HG03175 (cell line): ENCODE measurements around the gene COLEC11.

Experiments used
- ATAC-seq: cut with Tn5 transposase; IDR thresholded peaks from one replicate; pipeline ENCODE4 v1.9.1; 2021; ENCODE audit warnings: mild to moderate bottlenecking, moderate library complexity; ENCODE audit not compliant: unreplicated experiment

Gene COLEC11

DNA sequence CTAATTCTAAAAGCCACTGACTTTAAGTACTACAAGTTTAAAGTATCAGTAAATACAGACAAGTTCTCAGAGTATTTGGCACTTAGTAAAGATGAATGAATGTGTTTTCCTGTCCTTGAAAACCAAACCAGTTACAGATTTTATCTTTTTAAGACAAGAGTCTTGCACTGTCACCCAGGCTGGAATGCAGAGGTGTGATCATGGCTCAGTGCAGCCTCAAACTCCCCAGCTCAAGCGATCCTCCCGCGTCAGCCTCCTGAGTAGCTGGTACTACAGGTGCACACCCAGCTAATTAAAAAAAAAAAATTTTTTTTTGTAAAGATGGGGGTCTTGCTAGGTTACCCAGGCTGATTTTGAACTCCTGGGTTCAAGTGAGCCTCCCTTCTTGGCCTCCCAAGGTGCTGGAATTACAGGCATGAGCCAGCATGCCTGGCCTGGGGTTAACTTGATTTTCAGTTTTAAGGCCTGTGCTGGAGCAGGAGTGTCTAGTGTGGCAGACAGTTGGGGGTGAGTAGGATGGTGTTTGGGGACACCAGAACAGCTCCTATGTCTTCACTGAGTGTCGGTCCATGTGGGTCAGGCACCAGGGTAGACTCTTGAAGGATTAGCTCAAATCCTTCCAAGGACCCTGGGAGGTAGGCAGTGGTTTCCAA is 10.2 kb upstream of the COLEC11 start:
- ATAC-seq: no peak

DNA sequence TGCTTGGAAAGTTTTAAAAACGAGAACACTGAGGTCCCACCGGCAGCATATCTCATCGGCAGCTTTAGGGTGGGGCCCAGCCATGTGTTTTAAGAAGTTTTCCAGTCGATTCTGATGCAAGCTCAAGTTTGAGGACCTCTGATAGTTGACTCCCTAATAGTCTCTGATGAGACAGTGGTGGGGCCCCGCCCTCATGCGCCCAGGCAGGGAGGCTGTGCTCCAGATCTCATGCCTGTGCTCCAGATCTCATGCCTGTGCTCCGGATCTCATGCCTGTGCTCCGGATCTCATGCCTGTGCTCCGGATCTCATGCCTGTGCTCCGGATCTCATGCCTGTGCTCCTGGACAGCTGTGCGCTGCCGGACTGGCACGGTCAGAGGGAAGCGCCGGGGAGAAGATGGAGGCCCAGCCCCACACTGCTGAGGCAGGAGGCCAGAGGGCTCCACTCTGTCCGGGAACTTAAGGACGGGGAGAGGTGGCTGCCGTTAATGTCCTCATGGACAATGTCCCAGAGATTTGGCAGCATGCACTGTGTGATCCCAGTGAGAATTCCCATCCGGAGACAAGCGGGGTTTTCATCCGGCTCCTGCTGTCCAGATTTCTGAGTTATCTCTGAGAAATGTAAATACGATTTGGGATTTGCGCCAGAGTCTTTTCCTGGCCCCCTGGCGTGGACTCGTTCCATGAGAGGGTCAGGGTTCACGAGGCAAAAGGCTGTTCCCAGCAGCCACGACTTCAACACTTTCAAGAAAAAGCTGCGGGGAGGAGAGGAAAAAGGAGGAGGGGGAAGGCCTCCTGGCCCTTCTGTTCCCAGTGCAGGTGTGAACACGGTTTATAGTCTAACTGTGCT is 9.4 kb upstream of the COLEC11 start:
- ATAC-seq: no peak

DNA sequence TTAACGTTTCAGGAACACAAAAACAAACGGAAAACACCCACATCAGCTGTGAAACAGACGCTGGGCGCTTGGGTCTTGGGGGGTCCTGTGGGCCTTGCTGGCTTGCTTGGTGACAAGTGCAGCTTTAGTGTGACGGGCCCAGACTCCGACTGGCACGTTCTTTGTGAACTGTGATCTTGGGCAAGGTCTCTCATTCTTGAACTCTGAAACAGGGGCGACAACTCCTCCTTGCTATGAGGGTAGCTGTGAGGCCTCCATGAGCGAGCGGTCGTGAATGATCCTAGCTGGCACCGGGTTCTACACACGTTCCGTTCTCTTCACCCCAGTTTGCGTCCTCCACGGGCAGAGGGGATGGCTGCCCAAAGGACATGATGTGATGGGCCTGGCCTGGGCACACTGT is 8.7 kb upstream of the COLEC11 start:
- ATAC-seq: no peak

DNA sequence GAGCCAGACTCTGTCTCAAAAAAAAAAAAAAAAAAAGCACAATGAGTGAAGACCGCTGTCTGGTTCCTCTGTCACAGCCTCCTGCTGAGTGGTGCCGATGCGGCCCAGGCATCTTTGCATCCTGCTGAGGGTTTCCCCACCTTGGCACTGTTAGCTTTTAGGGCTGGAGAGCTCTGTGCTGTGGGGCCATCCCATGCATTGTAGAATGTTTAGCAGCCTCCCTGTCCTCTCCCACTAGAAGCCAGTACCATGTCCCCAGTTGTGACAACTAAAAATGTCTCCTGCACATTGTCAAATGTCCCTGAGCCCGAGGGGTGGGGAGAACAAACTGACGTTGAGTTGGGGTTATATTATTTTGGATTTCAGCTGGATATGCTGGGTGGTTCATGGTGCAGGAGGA is 7.9 kb upstream of the COLEC11 start:
- ATAC-seq: no peak

DNA sequence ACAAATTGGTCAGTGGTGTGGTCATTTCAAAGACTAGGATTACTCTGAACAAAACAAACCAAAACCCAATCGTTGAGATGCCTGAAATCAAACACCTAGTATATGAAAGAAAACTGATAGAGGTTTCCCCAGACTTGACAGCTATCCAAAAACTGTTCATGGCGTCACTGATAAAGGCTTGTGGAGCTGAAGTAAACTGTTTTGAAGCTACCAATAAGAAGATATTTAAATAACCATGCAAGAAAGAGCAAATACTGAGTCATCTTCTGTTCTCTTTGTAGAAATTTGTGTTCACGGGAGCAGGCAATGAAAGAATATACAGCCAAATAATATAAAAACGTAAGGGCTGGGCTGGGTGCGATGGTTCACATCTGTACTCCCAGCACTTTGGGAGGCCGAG is 7.5 kb upstream of the COLEC11 start:
- ATAC-seq: no peak

DNA sequence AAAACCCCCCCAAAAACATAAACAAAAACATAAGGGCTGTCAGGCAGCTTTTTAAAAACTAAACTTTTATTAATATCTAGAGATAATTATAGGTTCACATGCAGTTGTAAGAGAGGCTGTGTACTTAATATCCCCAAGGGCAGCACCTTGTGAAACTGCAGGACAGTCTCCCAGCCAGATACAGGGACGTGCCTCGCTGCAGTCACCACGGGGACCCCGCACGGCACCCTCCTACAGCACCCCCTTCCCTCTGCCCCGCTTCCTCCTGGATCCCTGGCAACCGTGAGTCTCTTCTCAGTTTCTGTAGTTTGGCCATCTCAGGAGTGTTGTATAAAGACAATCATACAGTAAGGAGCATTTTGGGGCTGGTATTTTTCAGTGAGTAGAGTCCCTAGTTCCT is 6.8 kb upstream of the COLEC11 start:
- ATAC-seq: no peak

DNA sequence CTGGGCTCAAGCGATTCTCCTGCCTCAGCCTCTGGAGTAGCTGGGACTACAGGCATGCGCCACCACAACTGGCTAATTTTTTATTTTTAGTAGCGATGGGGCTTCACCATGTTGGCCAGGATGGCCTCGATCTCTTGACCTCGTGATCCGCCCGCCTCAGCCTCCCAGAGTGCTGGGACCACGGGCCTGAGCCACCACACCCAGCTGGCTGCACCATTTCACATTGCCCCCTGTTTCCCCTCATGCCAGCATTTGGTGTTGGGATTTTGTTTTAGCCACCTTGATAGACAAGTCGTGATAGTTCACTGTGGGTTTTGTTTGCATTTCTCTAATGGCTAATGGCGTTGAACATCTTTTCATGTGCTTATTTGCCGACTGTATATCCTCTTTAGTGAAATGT is 5.8 kb upstream of the COLEC11 start:
- no peak for ATAC-seq

DNA sequence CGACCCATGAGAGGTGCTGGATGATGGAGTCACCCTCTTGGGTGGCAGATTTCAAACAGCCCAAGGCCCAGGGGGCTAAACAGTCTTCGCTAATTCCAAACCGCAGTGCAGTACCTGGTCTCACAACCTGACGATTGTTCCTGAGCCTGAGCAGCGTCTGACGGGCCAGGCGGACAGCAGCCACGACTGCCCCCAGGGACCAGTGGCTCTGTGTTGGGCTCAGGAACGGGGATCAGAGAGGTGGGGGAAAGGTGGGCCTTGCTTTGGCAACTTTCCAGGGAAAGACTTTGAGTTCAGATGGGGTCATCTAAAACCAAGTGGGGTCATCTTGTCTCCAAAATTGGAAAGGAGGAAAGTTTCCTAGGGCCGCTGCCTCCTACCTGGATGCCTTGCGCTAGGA is 492 bp downstream of the COLEC11 start:
- ATAC-seq: no peak

DNA sequence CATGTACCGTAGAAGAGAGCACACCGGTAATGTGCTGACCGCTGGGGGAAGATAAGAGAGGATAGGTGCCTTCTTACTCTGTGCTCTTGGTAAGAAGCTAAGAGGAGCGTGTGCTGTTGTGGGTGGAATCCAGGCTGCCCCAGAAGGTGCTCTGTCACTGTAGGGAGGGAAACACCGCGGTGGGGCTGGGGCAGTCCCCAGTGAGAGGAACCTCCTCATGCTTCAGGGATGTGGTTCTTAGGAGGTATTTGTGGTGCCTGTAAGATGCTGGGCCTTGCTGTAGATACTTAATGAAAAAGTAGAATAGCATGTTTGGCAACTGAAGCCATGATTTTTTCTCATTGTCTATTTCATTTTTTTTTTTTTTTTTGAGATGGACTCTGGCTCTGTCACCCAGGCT is 1.1 kb downstream of the COLEC11 start:
- peak; percentile 66 for ATAC-seq

DNA sequence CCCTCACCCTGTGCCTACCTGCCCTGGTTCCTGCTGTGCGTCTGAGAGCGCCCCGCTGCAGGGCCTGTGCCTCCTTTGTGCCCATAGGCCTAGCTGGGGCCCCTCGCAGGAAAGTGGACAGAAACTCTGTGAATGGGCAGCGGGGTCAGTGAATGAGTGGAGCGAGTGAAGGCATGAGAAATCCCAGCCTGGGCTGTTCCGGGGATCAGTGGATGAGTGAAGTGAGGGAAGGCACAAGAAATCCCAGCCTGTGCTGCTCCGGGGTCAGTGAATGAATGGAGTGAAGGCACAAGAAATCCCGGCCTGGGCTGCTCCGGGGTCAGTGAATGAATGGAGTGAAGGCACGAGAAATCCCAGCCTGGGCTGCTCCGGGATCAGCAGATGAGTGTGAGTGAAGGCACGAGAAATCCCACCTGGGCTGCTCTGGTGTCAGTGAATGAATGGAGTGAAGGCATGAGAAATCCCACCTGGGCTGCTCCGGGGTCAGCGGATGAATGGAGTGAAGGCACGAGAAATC is 2.0 kb downstream of the COLEC11 start:
- no peak for ATAC-seq

DNA sequence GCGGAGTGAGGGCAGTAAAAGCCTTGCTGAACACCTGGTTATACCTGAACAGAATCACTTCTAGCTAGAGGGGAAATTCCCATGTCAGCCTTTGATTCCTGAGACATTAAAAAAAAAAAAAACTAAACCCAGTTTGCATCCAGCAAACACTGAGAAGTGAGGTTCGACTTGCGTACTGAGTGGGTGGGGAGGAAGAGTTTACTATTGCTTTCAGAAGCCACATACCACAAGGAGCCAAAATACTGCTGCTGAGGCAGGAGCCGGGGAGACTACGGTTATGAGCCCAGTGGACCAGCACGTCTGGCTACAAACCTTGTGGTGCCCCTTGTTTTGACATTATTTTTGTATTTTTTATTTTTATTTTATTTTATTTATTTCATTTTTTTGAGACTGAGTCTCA is 2.7 kb downstream of the COLEC11 start:
- ATAC-seq: no peak

DNA sequence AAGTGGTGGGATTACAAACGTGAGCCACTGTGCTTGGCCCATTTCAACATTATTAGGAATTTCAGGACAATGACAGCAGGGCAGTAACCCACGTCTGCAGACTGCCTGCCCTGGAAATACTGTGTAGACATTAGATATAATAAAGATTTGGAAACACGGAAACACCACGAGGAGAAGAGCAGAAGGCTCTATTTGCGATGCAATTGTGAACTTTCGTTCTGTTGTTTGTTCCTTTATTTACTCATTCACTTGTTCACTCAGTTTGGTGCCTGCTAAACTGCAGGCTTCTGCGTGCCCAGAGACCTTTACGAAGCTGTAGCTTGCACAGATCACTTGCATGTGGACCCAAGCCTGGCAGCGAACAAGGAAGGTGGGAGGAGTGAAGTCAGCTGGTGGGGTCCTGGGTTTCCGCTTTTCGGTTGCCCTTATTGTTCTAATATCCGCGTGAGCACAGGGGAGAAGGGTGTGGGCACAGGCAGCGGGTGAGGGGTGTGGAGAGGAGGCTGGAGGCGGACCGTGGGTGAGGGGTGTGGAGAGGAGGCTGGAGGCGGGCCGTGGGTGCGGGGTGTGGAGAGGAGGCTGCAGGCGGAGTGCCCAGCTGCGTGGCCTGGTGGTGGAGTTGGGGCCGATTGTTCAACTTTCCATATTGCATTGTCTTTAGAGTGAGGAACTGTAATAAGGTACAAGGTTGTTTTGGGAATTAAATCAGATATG is 3.4 kb downstream of the COLEC11 start:
- no peak for ATAC-seq

DNA sequence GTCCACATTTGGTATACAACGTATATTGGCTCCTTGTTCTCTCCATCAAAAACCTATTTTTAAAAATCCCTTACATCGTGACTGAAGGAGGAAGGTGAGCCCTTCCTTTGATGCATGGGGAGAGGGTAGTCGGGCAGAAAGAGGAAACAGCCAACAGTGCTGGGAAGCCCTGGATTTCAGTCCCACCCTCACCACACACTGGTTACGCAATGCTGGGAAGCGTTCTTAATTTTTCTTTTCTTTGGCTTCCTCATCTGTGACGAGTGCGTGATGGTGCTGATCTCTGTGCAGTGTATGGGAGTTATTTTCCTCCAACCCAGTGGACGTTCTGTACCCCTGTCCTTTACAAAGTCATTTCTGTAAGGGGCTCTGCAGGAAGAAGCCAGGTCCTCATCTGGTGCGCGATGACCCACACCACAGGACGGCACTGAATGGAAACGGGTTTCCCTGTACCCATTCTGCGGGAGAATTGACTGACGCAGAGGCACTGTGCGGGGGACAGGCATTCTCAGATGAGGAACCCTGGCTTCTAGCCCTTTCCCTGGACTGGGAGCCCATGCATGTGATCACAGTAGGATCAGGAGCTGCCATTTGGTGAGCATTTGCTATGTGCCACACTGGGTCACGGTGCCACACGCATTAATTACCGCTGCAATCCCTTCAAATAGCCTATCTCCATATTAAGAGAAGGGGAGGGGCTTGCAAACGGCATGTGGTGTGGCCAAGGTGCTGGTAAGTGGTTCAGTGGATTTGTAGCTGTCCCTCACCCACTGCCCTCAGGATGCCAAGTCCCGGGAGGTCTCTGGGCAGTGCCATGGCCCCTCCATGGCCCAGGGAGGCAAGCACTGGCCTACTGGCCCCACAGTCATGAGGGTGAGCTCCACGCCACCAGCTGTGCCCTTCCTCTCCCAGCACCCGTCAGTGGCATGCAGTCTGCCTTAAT is 4.3 kb downstream of the COLEC11 start:
- no peak for ATAC-seq

DNA sequence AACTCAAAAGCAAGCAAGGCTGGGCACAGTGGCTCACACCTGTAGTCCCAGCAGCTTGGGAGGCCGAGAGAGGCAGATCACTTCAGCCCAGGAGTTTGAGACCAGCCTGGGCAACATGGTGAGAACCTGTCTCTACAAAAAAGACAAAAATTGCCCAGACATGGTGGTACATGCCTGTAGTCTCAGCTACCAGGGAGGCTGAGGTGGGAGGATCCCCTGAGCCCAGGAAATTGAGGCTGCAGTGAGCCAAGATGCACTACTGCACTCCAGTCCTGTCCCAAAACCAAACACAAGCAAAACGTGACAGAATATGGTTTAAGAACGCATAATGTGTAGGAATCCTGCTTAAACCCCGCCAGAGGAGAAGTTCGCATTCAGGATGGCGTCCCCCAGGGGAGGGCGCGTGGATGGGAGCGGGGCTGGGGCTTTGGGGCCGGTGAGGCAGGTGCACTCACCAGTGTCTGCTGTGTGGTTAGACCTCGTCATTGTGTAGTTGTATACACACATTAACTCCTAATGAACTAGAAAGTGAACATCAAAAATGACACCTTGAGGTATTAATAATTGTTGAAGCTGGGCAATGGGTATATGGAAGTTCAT is 5.4 kb downstream of the COLEC11 start:
- ATAC-seq: no peak

DNA sequence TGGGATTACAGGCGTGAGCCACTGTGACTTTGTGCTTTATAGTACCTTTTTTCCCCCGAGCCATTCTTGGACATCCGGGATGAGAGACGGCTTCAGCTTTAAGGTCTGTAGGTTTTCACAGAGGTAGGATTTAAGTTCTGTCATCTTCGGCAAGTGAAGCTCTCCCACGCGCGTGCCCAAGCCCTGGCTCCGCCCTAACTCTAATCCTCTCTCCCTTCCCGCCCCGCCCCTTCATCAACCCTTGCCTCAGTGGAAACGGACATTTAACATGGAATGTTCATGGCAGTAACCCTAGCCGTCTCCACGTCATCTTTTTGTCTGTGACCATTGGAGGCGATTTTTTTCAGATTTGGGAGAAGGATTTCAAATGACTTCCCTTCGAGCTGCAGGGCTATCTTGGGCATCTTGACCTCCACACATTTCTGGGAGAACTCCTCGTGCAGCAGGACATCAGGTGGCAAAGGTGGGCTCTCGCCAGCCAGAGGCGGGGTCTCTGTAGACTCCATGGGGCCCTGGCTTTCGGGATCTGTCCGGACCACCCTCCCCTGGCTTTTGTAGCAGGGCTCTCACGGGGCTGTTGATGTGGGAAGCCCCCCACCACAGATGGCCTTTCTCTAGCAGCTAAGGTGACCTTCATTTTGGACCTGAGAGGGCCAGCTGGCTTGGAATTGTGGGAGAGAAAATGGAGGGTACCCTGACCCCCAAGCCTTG is 6.8 kb downstream of the COLEC11 start:
- ATAC-seq: no peak

DNA sequence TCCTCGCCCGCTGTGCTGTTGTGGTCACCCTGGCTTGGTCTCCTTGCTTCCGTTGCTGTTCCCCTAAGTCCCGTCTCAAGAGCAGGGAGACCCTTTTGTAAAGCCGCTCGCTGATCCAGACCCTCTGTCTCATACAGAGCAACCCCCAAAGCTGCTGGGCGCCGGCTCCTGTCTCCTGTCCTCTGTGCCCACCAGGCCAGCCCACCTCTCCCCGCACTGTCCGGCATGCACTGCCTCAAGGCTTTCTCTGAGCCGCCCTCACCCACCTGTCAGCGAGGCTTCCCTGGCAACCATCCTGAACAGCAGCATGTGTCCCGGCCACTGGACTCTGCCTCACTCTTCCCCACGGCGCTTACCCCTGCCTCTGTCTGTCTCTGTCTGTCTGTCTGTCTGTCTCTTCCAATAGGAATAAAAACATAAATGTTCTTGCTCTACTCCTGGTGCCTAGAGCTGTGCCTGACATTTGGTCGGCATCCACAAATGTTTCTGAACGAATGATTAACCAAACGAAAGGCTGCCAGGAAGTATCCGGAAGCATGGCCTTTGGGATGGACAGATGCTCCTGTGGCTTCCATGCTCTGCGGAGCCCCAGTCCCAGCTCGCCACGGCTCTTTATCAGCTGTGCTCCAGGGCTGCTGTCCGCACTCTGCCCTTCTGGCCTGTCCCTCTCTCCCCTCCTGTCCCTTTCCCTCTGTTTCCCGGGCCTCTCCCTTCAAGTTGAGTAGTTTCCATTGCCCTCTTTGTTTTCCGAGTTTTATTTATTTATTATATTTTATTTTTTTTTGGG is 7.8 kb downstream of the COLEC11 start:
- ATAC-seq: no peak

DNA sequence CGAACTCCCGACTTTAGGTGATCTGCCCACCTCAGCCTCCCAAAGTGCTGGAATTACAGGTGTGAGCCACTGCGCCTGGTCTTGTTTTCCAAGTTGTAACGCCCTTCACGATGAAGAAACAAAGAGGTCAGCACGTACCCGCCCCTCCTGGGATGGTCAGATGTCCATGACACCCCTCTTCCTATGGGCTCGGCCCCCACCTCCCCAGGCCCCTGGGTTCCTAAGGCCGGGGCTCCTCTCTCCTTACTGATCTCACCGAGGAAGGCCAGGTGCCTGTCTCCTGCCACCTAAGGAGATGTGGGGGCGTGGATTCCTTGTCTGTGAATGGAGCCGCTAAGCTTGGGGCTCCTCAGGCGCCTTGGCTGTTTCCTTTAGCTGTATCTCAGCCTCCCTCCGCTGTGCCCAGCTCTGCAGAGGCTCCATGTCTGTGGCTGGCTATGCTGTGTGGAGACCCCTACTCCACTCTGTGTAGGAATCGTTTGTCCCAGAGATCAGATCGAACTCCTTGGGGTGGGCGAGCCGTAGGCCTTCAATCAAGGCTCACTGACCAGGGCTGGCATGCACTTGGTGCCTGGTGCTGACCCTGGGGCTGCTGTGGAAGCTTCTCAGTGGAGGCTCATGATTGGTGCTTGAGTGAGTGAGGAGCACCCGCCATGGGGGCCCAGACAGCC is 8.8 kb downstream of the COLEC11 start:
- ATAC-seq: no peak

DNA sequence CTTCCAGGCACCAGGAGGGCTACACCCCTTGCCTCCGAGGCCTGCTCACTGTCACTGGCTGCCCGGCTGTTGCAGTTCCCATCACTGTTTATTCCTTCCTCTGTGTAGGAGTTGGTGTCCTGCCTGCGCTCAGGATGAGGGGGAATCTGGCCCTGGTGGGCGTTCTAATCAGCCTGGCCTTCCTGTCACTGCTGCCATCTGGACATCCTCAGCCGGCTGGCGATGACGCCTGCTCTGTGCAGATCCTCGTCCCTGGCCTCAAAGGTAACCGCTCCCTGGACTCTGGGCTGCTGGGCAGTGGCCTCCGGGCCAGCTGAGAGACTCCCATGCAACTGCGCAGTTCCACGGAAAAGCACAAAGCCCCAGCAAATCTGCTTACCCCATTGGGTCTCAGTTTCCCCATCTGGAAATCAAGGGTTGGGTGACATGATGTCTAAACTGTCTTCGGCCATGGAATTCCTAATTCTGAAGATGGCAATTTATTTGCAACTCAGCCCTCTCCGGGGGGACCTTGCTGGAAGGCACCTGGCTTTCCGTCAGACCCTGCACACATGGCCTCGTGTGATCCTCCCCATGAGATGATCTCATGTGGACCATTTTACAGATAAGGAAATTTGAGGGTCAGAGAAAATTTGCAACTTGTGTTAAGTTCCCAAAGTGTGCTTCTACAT is 9.4 kb downstream of the COLEC11 start:
- ATAC-seq: no peak
